Right lobe of liver (tissue), 4 donors: ENCODE data around the gene TMX1.

Source experiments
- POLR2A ChIP-seq: fragments of 450-650 bp; IDR thresholded peaks from one replicate; pipeline ENCODE4 v1.6.1; 2017; ENCODE audit warnings: antibody characterized with exemption, mild to moderate bottlenecking
- TF ChIP-seq, protein P1 (sequence below), 4 donors: fragments of 200-600 bp in 3 of 4; fragments of 450-650 bp in 1 of 4; IDR thresholded peaks; one replicate each; pipeline versions ENCODE4 v1.5.1 to v1.8.0; 2016 to 2022; ENCODE audit warnings: antibody characterized with exemption in 4 of 4, mild to moderate bottlenecking in 2 of 4
- donor health status: DM: no; HTN: no; CAD: no.
- donor health status: DM: no; HTN: no; CAD: no.
- donor health status: DM: no; HTN: yes; CAD: no.

DNA sequence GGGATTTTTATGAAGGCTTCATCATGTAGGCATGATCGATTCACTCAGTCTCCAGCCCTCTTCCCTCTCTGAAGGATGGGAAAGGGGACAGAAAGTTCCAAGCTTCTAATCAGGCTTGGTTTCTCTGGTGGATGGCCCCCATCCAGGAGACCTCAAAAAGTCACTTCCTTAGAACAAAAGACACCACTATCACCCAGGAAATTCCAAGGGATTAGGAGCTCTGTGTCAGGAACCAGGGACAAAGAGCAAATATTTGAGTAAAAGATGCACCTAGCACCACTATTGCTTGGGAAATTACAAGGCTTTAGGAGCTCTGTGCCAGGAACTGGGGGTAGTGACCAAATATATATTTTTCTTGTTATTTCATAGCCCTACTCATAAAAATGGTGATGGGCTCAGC, 33.6 kb upstream of the TMX1 start:
- TF ChIP-seq POLR2A, result no peak
- TF ChIP-seq, protein P1, sequence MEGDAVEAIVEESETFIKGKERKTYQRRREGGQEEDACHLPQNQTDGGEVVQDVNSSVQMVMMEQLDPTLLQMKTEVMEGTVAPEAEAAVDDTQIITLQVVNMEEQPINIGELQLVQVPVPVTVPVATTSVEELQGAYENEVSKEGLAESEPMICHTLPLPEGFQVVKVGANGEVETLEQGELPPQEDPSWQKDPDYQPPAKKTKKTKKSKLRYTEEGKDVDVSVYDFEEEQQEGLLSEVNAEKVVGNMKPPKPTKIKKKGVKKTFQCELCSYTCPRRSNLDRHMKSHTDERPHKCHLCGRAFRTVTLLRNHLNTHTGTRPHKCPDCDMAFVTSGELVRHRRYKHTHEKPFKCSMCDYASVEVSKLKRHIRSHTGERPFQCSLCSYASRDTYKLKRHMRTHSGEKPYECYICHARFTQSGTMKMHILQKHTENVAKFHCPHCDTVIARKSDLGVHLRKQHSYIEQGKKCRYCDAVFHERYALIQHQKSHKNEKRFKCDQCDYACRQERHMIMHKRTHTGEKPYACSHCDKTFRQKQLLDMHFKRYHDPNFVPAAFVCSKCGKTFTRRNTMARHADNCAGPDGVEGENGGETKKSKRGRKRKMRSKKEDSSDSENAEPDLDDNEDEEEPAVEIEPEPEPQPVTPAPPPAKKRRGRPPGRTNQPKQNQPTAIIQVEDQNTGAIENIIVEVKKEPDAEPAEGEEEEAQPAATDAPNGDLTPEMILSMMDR (IDR thresholded peaks at IDR 0.05), result no peak
